ENCODE measurements around the gene PAX5. TPM values are rescaled to one million over a fixed set of nuclear protein-coding genes. Genes with fewer than 3 reads are reported as not detected.

The PAX5 gene
- total RNA-seq, 1 experiment from 2014 or later, result 6.6 TPM

DNA sequence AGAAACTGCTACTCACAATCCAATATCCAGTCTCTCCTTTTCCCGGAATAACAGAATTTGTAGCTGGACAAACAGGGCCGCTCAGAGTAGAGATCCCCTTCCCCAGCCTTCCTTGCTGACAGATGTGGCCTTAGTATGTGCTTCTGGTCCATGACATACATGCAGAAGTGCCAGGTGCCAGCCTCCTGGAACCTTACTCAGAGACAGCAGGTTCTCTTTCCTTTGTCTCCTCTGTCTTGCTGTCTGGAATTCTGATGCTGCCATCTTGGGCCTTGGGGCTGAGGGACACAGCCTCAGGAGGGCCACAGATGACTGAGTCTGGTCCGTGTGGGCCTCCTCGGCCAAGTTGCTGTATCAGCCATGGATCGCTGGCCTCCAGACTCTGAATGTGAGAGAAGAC lies 210.1 kb downstream of the PAX5 start (continued):
- TF ChIP-seq USF2 (CRISPR knock-in tag; IDR thresholded peaks at IDR 0.05) (no peak), NR1H2 (CRISPR knock-in tag; IDR thresholded peaks at IDR 0.05) (no peak), ATF1 (CRISPR knock-in tag; IDR thresholded peaks at IDR 0.05) (no peak), MXD4 (CRISPR knock-in tag; IDR thresholded peaks at IDR 0.05; ENCODE audit: borderline replicate concordance) (no peak), NFYB (CRISPR knock-in tag; conservative IDR thresholded peaks at IDR 0.05; ENCODE audit: low read depth) (no peak)
- TF ChIP-seq, protein P1, sequence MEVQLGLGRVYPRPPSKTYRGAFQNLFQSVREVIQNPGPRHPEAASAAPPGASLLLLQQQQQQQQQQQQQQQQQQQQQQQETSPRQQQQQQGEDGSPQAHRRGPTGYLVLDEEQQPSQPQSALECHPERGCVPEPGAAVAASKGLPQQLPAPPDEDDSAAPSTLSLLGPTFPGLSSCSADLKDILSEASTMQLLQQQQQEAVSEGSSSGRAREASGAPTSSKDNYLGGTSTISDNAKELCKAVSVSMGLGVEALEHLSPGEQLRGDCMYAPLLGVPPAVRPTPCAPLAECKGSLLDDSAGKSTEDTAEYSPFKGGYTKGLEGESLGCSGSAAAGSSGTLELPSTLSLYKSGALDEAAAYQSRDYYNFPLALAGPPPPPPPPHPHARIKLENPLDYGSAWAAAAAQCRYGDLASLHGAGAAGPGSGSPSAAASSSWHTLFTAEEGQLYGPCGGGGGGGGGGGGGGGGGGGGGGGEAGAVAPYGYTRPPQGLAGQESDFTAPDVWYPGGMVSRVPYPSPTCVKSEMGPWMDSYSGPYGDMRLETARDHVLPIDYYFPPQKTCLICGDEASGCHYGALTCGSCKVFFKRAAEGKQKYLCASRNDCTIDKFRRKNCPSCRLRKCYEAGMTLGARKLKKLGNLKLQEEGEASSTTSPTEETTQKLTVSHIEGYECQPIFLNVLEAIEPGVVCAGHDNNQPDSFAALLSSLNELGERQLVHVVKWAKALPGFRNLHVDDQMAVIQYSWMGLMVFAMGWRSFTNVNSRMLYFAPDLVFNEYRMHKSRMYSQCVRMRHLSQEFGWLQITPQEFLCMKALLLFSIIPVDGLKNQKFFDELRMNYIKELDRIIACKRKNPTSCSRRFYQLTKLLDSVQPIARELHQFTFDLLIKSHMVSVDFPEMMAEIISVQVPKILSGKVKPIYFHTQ (CRISPR knock-in tag; IDR thresholded peaks at IDR 0.05), result no peak

- Mint-ChIP-seq H3K36me3 (no peaks in the 10 kb centered on the region), H3K4me1 (peaks cover 31% of the 10 kb centered on the region), H3K9me3 (peaks cover 4% of the 10 kb centered on the region; the same call in 1 of the 2 replicates), H3K27ac (no peak overlapping the region), H3K27me3 (ENCODE audit: low read depth) (peaks cover 14% of the 10 kb centered on the region), H3K4me3 (no peak overlapping the region)
- CTCF ChIA-PET, result interaction anchor here (1.2 kb wide), 1 partner anchor 32 kb away, joined by 5 read pairs; no protein-coding TSS in a partner anchor
- POLR2A ChIA-PET, result no interaction called here
- DNase-seq (ENCODE audit: low spot score) (no peak), ATAC-seq (no peak)
- TF ChIP-seq E2F1 (CRISPR knock-in tag; IDR thresholded peaks at IDR 0.05) (no peak), NR1H2 (CRISPR knock-in tag; IDR thresholded peaks at IDR 0.05) (no peak), ZNF671 (CRISPR knock-in tag; IDR thresholded peaks at IDR 0.05) (no peak), RORB (CRISPR knock-in tag; IDR thresholded peaks at IDR 0.05) (no peak)
Measured at GRCh38 chr9:36823466-36823865, 210.6 kb downstream of the PAX5 start.

GRCh38 chr9:36822201-36822600 lies 211.9 kb downstream of the PAX5 start:
- no peaks in the 10 kb centered on the region for H3K36me3 Mint-ChIP-seq
- no peak for DNase-seq (ENCODE audit: low spot score)
- no peak for ATAC-seq
- TF ChIP-seq FOXP1 (CRISPR knock-in tag; IDR thresholded peaks at IDR 0.05; ENCODE audit: borderline replicate concordance), result no peak
- no peak for TF ChIP-seq NFE2L1 (CRISPR knock-in tag; IDR thresholded peaks at IDR 0.05)
- ChIA-PET POLR2A (interaction anchor here (1.1 kb wide), 1 partner anchor 19 kb away, joined by 3 read pairs; no protein-coding TSS in a partner anchor), CTCF (interaction anchor here (0.7 to 1.2 kb wide), 2 partner anchors 33 to 51 kb away, joined by 3 to 5 read pairs; no protein-coding TSS in a partner anchor)
- peaks cover 26% of the 10 kb centered on the region for H3K27me3 Mint-ChIP-seq (ENCODE audit: low read depth)
- H3K4me3 Mint-ChIP-seq, result no peak overlapping the region
- no peaks in the 10 kb centered on the region for H3K9me3 Mint-ChIP-seq
- H3K4me1 Mint-ChIP-seq, result peaks cover 35% of the 10 kb centered on the region
- H3K27ac Mint-ChIP-seq, result no peak overlapping the region

GRCh38 chr9:36820392-36820861 lies 213.6 kb downstream of the PAX5 start:
- Mint-ChIP-seq H3K9me3 (no peaks in the 10 kb centered on the region), H3K36me3 (no peaks in the 10 kb centered on the region), H3K27me3 (ENCODE audit: low read depth) (peaks cover 26% of the 10 kb centered on the region), H3K27ac (no peak overlapping the region), H3K4me3 (no peak overlapping the region), H3K4me1 (peaks cover 34% of the 10 kb centered on the region)
- ChIA-PET POLR2A (interaction anchor here (1.6 kb wide), 1 partner anchor 33 kb away, joined by 4 read pairs; no protein-coding TSS in a partner anchor), CTCF (interaction anchor here (0.5 to 3.5 kb wide), 5 partner anchors 12 to 189 kb away, joined by 3 to 26 read pairs (median 6); no protein-coding TSS in a partner anchor)
- ATAC-seq (no peak), DNase-seq (ENCODE audit: low spot score) (no peak)
- no peak for TF ChIP-seq ESRRA (CRISPR knock-in tag; IDR thresholded peaks at IDR 0.05; ENCODE audit: borderline replicate concordance)
- TF ChIP-seq RELA (CRISPR knock-in tag; IDR thresholded peaks at IDR 0.05; ENCODE audit: borderline replicate concordance), result no peak
- no peak for TF ChIP-seq NR1H2 (CRISPR knock-in tag; IDR thresholded peaks at IDR 0.05)
- TF ChIP-seq TEAD4 (CRISPR knock-in tag; IDR thresholded peaks at IDR 0.05), result no peak
- no peak for TF ChIP-seq NFE2L1 (CRISPR knock-in tag; IDR thresholded peaks at IDR 0.05)
- TF ChIP-seq MAX (CRISPR knock-in tag; IDR thresholded peaks at IDR 0.05), result no peak
- TF ChIP-seq CTCF (IDR thresholded peaks at IDR 0.05), result no peak
- TF ChIP-seq IRF1 (CRISPR knock-in tag; IDR thresholded peaks at IDR 0.05), result no peak
- no peak for TF ChIP-seq MYBL2 (CRISPR knock-in tag; IDR thresholded peaks at IDR 0.05)
- TF ChIP-seq ZNF416 (CRISPR knock-in tag; IDR thresholded peaks at IDR 0.05), result no peak
- no peak for TF ChIP-seq TP53 (CRISPR knock-in tag; IDR thresholded peaks at IDR 0.05)
- TF ChIP-seq CDX4 (CRISPR knock-in tag; IDR thresholded peaks at IDR 0.05; ENCODE audit: borderline replicate concordance), result no peak

Measured in WTC11 (cell line).